Activated T-cell treated with anti-CD3 and anti-CD28 coated beads for 24 hours (primary cell): ENCODE data around the gene TRIM9.

Source experiments
- DNase-seq: peaks from one replicate; pipeline ENCODE4 v3.0.0-alpha.2; 2020; ENCODE audit warnings: low read depth

Gene TRIM9

DNA sequence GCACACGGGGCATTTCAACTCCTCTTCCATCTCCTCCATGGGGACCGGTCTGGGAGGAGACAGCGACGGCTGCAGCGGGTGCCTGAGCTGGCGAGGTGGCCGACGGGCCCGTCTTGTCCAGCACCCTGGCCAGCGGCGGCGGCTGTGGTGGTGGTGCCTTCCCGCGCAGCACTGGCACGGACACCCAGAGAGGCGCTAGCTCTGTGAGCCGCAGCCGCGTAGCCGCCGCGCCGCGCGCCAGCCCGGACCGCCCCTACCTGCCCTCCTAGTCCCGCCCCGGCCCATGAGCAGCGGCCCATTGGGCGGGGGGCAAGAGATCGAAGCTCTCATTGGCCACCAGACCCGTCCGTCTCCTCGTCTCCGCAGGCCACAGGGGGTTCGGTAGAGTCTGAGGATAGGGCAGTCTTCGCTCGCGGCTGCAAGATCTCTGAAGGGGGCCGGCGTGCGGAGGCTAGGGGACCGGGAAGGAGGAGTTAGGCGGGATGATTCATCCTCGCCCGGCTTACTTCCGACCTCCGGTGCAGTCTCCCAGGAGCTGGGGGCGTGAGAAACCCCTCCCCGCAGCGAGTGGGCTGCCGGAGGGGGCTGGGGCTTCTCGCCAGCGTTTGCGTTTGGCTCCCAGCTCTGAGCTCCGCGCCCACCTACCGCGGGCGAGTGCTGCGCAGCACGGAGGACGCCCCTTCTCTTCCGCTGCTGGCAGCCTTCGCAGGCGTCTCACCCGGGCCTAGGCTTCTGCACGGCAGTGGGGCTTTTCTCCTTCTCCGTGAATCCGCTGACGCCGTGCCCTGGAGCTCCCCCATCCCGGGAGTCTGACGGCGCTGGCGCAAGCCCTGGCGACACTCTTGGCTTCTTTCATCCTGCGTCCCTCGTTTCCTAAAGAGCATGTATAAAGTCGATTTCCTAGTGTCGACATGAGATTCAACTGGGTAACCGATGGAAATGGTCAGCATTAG lies at the start of gene TRIM9:
TSS of gene TRIM9 (minus strand) at position 205 of the 953 bp plus-strand sequence. CDS start at position 39, 166 bp downstream.
- DNase-seq, result peak; percentile 90

DNA sequence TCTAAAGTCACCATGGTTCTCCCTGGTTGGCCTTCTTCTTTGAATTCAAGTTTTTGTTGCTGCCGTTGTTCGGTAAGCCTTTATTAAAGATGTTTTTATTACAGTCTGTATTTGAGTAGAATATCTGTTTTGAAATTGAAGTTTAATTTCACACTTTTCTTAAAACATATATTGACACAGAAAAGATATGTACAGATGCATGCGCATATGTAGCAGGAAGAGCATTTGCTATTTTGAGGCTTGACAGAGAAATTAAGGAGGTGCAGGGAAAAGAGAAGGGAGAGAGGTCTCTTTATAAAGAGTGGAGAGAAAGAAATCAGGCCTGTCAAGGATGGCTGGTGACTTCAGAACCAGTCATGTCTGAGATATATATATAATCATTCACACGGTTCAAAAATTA lies 46.0 kb upstream of the TRIM9 start:
- no peak for DNase-seq

DNA sequence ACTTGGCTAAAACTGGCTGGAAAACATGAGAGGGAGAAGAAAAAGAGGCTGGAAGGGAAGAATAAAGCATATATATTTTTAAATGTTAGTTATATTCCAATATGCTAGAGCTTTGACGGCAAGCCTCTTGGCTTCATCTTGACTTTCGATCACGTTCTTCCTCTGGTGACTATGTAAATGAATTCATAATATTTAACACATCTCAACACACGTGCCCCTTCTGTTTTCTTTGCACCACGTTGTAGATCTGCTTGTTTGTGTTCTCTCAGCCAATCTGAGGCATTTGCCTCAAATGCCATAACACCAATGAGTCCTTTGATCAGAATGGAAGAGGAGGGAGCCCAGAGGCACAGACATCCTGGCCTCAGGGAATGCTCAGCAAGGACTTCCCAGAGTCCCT lies 45.4 kb upstream of the TRIM9 start:
- no peak for DNase-seq

DNA sequence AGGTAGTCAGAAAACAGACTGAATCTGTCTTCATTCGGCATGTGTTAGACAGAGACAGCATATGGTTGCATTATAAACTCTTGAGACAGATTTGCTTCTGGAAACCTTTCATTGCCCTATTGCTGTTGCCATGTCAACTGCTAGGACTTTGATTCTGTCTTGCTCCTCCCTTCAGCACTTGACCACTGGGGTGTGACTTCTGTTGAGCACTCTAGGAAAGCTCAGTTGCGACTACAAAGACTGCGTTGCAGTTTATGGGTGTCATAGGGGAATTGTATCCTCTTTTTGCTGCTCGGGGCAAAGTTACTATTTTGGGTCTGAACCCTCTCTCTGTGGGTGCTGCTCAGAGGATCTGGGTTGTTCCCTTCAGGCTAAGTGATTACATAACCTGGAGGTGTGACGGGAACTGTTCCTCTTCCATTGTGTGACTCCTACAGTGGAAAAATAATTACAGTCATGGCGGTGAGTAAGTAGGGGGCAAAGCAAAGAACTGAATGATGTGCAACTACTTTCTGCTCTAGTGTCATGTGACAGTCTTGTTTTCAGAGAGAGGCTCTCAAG lies 44.3 kb upstream of the TRIM9 start:
- no peak for DNase-seq

DNA sequence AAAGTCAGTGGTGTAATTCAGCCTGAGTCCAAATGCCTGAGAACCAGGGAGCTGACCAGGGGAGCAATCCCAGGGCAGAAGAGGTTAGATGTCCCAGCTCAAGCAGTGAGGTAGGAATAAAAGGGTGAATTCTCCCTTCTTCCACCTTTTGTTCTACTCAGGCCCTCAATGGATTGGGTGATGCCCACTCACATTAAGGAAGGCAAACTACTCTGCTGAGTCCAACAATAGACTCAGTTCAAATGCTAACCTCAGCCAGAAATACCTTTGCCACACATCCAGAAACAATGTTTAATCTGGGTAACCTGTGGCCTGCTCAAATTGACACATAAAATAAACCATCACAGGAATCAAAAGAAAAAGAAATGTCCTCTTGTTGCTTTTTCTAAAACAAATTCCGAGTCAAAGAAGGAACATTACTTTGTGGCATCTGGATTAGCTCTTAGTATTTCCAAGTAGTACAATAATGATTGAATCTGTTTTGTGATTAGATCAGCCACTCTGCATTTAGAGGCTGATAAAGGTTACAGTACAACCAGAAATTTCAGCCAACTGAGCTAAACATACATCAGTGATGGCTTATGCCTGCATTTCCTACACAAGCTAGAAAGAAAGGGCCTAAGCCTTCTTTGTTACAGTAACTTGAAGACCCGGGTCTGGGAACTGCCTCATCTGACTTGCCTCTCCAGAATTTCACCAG lies 43.6 kb upstream of the TRIM9 start:
- no peak for DNase-seq

DNA sequence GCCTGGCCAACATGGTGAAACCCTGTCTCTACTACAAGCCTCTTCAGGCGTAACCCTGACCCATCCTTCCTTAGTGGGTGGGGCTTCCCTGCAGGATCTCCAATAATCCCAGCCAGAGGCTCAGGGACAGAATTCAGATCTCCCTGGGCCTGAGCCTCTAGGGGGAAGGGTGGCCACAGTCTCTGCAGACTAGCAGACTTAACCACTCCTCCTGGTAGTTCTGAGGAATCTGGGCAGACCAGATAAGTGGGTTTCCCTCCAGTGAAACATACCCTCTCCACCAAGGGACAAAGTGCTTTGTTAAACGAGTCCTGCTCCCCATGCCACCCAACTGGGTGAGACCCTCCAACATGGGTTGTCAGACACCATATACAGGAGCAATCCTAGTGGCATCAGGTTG lies 36.6 kb upstream of the TRIM9 start:
- DNase-seq, result no peak

DNA sequence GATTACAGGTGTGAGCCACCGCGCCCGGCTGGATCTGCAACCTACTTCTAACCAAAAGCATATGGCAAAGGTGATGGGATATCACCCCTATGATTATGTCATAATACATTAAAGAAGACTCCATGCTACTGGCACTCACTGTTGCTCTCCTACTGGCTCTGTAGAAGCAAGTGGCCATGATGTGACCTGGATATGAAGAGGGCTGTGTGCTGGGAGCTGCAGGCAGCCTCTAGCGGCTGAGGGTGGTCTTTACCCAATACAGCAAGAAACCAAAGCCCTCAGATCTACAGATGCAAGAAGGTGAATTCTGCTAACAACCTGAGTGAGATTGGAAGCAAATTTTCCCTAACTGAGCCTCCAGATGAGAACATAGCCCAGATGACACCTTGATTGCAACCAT lies 34.2 kb upstream of the TRIM9 start:
- no peak for DNase-seq

DNA sequence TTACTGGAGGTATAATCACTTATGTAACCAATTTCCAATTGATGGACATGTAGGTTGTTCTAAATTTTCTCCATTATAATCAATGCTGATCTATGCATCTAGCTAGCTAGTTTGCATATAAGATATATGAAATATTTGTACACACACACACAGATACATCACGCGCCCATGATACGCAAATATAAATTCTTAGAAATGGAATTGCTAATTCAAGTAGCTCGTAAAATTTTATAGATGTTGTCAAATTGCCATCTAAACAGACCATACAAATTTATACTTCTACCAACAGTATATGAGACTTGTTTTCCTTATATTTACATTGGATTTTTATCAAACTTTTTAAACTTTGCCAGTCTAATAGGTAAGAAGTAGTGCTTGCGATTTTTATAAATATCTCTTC lies 29.1 kb upstream of the TRIM9 start:
- no peak for DNase-seq

DNA sequence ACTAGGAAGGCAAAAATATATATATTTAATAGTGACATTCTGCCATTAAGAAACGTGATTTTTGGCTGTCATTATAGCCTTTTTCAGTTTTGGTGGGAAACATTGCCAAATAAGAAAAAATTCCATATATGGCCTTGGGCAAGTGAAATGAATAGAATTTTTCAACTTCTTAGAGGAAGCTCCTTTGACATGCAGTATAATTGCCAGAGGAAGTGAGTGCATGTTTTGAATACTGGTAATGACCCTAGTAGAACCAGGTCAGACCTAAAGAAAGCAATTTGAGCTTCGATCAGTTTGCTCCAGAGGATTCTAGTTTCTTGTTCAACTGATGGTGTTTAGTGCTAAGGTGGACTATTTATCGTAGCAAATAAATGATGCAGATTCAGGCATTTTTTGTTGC lies 26.2 kb upstream of the TRIM9 start:
- DNase-seq, result no peak

DNA sequence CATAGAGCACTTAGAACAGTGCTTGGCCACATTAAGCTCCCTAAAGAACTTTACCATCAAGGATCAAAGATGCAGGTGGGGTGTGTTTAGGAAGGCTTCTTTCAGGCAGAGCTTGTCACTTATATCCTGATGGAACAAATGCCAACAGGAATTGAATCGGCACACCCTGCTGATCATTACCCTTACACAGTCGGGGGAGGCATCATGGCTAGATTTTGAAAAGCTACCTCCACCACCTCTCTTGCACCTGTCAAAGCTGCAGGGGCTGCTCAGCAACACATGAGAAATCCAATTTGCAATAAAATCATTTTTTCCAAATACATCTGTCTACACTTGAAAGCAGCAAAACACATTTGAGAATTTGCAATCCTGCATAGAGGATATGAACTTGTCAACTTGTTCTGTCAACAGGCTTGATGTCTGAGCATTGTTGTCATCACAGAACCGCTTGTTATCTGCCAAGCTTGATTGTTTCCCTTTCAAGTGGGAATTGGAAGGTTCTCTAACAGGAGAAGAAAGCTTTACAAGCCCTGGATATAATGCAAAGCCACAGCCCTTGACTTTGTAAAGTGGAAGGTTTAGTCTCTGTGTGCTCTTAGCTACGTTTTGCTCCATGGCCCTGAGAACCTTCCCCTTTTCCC lies 24.6 kb upstream of the TRIM9 start:
- no peak for DNase-seq

DNA sequence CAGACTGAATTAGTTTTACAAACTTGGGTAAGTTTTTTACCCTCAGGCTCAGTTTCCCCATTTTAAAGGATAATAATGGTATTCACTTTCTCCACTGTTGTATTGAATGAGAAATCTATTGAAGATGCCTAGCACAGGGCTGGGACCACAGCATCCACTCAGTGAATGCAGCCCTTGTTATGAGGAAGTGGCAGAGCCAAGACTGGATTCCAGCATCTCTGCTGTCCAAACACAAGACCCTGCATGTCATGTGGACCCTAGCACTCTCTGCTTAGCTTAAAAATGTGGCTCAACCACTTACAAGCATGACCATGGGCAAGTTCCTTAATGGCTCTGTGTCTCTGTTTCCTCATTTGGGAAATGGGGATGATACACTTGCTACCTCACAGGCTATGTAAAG lies 24.1 kb upstream of the TRIM9 start:
- DNase-seq, result no peak

DNA sequence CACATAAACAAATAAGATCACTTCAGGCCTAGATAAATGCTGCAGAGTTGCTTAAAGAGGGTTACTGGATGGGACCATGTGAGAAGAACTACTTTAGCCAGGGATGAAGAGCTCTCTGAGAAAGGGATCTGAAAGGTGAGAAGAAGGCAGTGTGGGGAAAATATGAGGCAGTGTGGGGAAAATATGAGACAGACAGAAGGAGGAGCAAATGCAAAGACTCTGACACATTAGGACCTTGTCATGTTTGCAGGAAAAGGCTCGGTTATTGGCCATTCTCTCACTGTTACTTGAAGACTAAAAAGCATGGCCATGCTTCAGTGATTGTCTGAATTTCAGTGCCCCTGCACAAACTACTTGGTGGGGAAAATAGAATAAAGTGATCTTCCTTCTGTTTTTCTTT lies 22.7 kb upstream of the TRIM9 start:
- no peak for DNase-seq

DNA sequence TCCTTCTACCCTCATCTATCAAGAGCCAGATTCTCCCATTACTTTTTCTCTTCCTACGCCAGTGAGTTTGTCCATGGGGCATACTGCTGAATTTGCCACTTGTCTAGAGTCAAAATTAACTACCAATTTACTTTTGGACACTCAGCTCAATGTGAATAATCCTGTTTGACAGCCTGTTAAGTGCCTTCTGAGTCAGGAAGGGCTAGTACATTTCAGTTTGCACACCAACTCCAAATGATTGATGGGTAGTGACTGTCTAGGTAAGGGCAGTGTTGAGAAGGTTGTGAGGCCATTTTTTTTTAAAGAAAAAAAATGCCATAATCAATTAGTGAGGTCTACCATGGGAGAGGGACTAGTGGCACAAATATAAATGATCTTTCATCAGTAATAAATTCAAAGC lies 21.8 kb upstream of the TRIM9 start:
- DNase-seq, result no peak

DNA sequence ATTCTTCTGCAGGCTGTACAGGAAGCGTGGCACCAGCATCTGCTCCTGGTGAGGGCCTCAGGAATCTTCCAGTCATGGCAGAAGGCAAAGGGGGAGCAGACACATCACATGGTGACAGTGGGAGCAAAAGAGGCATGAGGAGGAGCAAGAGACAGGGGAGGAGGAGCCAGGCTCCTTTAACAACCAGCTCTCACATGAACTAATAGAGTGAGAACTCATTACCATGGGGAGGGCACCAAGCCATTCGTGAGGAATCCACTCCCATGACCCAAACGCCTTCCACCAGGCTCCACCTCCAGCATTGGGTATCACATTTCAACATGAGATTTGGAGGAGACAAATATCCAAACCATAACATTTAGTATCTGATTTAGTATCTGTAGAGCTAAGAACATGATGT lies 14.7 kb upstream of the TRIM9 start:
- no peak for DNase-seq

DNA sequence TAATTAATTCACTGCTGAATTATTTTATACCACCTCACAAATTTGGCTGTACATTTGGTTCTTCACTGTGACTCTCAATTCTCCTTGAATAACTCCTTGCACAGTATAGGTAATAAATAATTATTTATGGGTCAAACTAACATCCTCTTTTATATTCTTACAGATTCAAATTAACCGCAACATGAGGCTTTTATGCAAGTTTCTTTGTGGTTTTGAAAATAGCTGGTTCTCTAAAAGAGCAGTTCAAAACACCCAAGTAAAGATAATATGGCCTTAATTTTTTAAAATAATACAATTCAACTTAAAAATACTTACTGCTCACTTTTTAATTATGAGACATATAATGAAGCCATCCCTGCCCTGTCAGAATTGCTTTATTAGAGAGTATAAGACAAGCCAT lies 12.9 kb upstream of the TRIM9 start:
- no peak for DNase-seq

DNA sequence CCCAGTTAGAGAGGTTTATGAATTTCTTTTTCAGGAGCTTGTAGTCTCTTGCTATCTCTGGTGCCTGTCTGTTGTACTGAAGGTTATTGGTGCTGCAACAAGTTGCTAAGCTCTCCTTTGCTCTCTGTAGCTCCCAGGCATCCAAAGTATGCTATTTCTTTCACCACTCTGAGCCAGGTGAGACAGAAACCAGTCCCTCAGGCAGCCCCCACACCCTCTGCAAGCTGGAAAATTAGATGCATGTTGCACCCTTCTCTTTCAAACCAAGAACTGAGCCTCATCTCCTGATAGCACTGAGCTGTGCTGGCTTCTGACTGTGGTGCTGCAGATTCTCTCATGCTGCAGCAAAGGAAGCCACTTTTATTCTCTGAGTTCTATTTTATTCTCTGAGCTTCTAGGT lies 9.6 kb upstream of the TRIM9 start:
- DNase-seq, result no peak

DNA sequence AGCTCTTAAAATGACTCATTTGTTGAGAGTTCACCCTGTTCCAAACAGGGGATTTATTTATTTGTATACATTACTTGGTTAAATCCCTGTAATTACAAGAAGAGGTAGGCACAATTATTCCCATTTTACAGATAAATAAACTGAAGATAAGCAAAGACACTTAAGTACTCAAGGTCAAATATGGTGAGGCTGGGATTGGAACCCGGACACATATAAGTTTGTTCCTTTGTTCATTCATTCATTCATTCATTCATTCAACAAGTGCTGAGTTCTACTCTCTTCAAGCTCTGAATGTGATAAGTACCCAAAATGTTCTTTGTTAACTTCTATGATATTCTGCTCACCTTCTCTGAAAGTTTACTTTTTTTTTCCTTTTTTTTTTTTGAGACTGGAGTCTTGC lies 2.4 kb upstream of the TRIM9 start:
- no peak for DNase-seq

DNA sequence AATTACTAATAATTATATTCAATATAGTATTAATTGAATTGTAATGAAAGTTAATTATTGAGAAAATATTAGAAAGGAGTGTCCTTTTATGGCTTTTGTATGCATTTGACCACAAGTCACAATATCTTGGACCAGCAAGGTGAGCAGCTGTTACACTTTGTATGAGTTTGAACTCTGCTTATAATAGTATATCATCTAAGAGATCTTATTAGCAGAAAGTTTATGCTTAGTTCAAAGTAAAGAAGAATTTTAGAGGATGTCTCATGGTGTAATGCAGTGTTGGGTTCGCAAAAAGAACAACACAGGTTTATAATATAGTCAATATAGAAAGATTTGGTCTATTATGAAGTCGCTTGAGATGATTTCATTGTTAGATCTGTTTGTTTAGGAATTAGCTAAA lies 2.0 kb upstream of the TRIM9 start:
- DNase-seq, result no peak

DNA sequence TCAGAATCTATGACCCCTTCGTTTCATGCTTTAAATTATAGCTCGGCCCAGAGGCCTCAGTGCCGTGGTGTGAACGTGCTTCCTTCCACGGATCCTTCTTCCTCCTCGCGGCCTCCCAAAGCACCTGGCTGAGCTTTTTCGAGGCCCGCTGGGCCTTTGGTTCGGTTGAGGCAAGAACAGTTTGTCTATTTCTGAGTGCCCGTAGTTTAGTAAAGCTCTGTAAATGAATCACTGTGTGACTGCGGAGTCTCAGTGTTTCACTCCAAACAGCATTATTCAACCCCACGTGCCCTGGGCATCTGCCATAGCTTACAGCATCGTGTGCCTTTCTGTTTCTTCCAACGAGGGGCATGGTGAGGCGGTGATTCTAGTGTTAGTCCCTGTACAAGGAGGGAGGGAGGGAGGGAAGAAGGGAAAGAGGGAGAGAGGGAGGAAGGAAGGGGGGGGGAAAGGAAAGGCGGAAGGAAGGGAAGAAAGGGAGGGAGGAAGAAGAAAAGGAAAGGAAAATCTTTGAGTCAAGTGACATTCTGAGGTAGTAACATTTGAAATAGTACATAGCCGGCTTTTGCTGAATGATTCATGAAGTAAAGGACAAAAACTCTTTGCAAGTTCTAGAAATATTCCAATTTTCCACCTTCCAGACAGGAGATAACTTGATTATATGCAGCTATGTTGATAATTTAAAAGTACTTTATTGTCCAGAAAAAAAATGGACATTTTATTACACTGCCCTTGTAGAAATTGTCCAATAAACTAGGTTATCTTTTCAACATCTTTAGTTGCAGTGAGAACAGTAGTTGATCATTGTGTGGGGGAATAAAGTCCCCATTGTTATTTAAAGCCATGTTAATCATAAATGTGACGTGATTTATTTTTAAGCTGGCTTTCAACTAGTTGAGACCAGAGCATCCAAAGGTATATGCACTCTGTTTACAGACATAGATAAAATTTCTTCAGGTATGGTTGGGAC lies 1.2 kb upstream of the TRIM9 start:
- DNase-seq, result no peak

DNA sequence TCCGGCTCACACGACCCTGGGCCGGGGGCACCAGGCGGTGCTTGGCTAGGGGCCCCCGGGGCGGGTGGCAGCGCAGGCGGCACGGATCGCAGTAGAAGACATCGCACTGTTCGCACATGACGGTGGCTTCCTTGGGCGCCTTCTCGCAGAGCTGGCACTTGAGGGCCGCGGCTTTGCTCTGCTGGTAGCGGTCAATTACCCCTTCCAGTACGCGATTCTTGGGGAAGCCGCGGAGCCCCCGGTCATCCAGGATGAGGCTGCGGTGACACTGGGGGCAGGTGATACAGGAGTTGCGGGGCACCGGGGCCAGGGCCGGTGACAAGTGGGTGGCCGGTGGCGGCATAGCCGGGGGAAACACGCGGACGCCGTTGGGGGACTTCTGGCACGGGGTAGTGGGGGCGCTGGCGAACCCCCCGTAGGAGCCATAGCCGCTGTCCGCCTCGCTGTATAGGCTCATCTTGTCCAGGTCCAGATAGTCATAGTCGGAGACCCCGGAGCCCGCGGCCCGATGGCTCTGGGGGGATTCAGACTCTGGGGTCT lies 553 bp downstream of the TRIM9 start:
- no peak for DNase-seq
